Measurements from ENCODE around the gene LFNG.
"Not testable (repeated sequence)": the region's sequence is repeated elsewhere in the genome, so short reads cannot be mapped to it uniquely, and the experiment has no call there.

Gene LFNG

GRCh38 chr7:2526659-2527504 lies 7.3 kb downstream of the LFNG start:
- peaks cover 31 to 58% of the 10 kb centered on the region in 2 donors for H3K27me3 ChIP-seq (ENCODE audit: control insufficient read depth in 1 of 2, insufficient read depth in 2 of 2, low read length in 2 of 2)
- no peaks in the 10 kb centered on the region for H3K9me3 ChIP-seq (ENCODE audit: control insufficient read depth in 2 of 2, low read length in 2 of 2)
- H3K4me3 ChIP-seq (ENCODE audit: low read length in 2 of 2): no peak overlapping the region
- peaks cover 33% of the 10 kb centered on the region for H3K4me1 ChIP-seq (ENCODE audit: control insufficient read depth, insufficient read depth, low read length)
- no peaks in the 10 kb centered on the region for H3K36me3 ChIP-seq (ENCODE audit: control insufficient read depth in 2 of 2, insufficient read depth in 2 of 2, low read length in 2 of 2)
- no peak overlapping the region for H3K9ac ChIP-seq (ENCODE audit: low read length in 2 of 2)
- H3K27ac ChIP-seq (ENCODE audit: low read length): no peak overlapping the region

DNA sequence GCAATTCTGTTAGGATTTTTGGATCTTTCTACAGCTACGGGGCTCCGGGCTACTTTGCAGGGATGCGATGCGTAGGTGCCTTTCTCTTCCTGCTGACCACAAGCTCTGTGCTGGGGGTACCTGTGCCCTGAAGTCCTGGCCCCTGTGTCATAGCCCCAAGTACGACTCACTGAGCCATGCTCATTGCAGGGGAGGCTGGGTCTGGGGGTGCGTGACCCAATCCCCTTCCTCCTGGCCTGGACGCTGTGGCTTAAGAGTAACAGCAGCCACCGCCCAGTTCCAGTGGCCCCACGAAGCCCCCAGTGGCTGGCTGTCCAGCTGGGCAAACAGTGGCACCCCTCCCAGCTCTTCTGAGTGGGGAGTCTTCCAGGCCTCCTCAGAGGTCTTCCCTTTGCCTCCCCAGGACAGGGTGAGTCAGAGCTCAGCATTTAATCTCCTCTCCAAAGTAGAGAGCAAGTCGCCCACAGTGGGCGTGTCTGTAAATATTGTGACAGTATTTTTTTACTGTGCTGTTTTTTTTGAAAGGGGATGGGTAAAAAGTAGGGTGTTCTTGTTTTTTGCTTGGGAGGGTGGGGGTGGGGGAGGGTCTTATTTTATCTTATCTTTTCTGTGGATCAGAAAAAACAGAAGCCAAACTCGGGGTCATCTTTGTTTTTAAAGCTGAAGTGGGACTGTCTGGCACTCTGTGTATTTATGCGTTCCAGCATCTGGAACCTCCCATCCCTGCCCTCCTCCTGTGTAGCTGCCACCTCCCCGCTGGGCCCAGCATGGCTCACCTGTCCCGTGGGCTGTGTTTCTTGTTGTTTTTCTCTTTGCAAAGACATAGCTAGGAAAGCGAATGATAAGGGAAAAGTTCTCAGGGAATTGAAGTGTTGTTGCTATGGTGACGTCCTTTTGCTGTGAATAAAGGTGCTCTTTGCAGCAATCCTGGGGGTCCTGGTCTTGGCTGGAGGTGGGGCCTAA lies 8.2 kb downstream of the LFNG start:
- no peak overlapping the region for H3K4me3 ChIP-seq (ENCODE audit: low read length in 2 of 2)

DNA sequence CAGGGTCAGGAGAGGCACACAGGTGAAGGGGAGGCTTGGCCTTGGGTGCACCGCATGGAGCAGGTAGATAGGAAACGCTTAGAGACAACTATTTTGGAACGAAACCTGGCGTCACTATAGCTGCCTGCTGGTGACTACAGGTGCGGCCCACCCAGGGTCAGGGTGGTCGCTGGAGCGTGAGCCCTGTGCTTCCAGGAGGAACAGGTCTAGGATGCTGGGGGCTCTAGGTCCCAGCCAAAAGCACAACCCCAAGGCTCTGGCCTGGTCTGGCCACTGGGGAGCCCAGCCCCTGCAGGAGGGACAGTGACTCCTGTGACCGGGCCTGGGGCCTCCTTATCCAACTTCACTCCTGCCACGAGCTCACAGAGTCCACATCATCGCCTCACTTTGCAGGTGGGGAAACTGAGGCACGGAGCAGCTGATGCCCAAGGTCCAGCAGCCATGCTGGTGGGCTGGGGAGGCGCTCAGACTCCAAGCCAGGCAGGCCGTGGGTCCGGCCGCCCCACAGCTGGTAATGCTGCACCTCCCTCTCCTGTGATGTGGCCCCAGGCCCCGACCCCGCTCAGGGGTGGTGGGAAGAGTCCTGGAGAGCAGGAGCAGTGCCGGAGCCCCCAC lies 9.0 kb downstream of the LFNG start:
- Histone ChIP-seq H3K4me1 (ENCODE audit: control insufficient read depth, insufficient read depth, low read length) (peaks cover 26% of the 10 kb centered on the region), H3K4me3 (ENCODE audit: low read length in 2 of 2) (no peak overlapping the region), H3K27ac (ENCODE audit: low read length) (no peak overlapping the region), H3K27me3 (ENCODE audit: control insufficient read depth in 1 of 2, insufficient read depth in 2 of 2, low read length in 2 of 2) (peaks cover 17 to 41% of the 10 kb centered on the region in 2 donors), H3K9ac (ENCODE audit: low read length in 2 of 2) (no peak overlapping the region), H3K9me3 (ENCODE audit: control insufficient read depth in 2 of 2, low read length in 2 of 2) (no peaks in the 10 kb centered on the region), H3K36me3 (ENCODE audit: control insufficient read depth in 2 of 2, insufficient read depth in 2 of 2, low read length in 2 of 2) (no peaks in the 10 kb centered on the region)

More for the DNA sequence above, 8.2 kb downstream of the LFNG start:
- H3K4me1 ChIP-seq (ENCODE audit: control insufficient read depth, insufficient read depth, low read length): peaks cover 32% of the 10 kb centered on the region
- H3K27me3 ChIP-seq (ENCODE audit: control insufficient read depth in 1 of 2, insufficient read depth in 2 of 2, low read length in 2 of 2): peaks cover 24 to 49% of the 10 kb centered on the region in 2 donors
- H3K27ac ChIP-seq (ENCODE audit: low read length): no peak overlapping the region
- H3K9ac ChIP-seq (ENCODE audit: low read length in 2 of 2): no peak overlapping the region
- no peaks in the 10 kb centered on the region for H3K36me3 ChIP-seq (ENCODE audit: control insufficient read depth in 2 of 2, insufficient read depth in 2 of 2, low read length in 2 of 2)
- no peaks in the 10 kb centered on the region for H3K9me3 ChIP-seq (ENCODE audit: control insufficient read depth in 2 of 2, low read length in 2 of 2)

GRCh38 chr7:2529161-2530070 lies 9.8 kb downstream of the LFNG start:
- H3K27ac ChIP-seq (ENCODE audit: low read length): no peak overlapping the region
- peaks cover 10 to 35% of the 10 kb centered on the region in 2 donors for H3K27me3 ChIP-seq (ENCODE audit: control insufficient read depth in 1 of 2, insufficient read depth in 2 of 2, low read length in 2 of 2)
- no peak overlapping the region for H3K9ac ChIP-seq (ENCODE audit: low read length in 2 of 2)
- peaks cover 26% of the 10 kb centered on the region for H3K4me1 ChIP-seq (ENCODE audit: control insufficient read depth, insufficient read depth, low read length)
- H3K9me3 ChIP-seq (ENCODE audit: control insufficient read depth in 2 of 2, low read length in 2 of 2): no peaks in the 10 kb centered on the region
- no peaks in the 10 kb centered on the region for H3K36me3 ChIP-seq (ENCODE audit: control insufficient read depth in 2 of 2, insufficient read depth in 2 of 2, low read length in 2 of 2)
- H3K4me3 ChIP-seq (ENCODE audit: low read length in 2 of 2): no peak overlapping the region

GRCh38 chr7:2530071-2530987 lies 10.8 kb downstream of the LFNG start:
- H3K9me3 ChIP-seq (ENCODE audit: control insufficient read depth in 2 of 2, low read length in 2 of 2): no peaks in the 10 kb centered on the region
- no peak overlapping the region for H3K27ac ChIP-seq (ENCODE audit: low read length)
- H3K36me3 ChIP-seq (ENCODE audit: control insufficient read depth in 2 of 2, insufficient read depth in 2 of 2, low read length in 2 of 2): no peaks in the 10 kb centered on the region
- H3K4me3 ChIP-seq (ENCODE audit: low read length in 2 of 2): no peak overlapping the region
- H3K9ac ChIP-seq (ENCODE audit: low read length in 2 of 2): no peak overlapping the region
- peaks cover 26% of the 10 kb centered on the region for H3K4me1 ChIP-seq (ENCODE audit: control insufficient read depth, insufficient read depth, low read length)
- peaks cover 10 to 33% of the 10 kb centered on the region in 2 donors for H3K27me3 ChIP-seq (ENCODE audit: control insufficient read depth in 1 of 2, insufficient read depth in 2 of 2, low read length in 2 of 2)

- H3K27ac ChIP-seq (ENCODE audit: low read length); H3K36me3 ChIP-seq (ENCODE audit: control insufficient read depth in 2 of 2, insufficient read depth in 2 of 2, low read length in 2 of 2); H3K9ac ChIP-seq (ENCODE audit: low read length in 2 of 2); H3K9me3 ChIP-seq (ENCODE audit: control insufficient read depth in 2 of 2, low read length in 2 of 2); H3K4me3 ChIP-seq (ENCODE audit: low read length in 2 of 2): not testable (repeated sequence)
- Histone ChIP-seq H3K4me1 (ENCODE audit: control insufficient read depth, insufficient read depth, low read length) (peaks cover 22% of the 10 kb centered on the region), H3K27me3 (ENCODE audit: control insufficient read depth in 1 of 2, insufficient read depth in 2 of 2, low read length in 2 of 2) (peaks cover 8 to 24% of the 10 kb centered on the region in 2 donors)
These were observed 11.6 kb downstream of the LFNG start for GRCh38 chr7:2530994-2531795.

DNA sequence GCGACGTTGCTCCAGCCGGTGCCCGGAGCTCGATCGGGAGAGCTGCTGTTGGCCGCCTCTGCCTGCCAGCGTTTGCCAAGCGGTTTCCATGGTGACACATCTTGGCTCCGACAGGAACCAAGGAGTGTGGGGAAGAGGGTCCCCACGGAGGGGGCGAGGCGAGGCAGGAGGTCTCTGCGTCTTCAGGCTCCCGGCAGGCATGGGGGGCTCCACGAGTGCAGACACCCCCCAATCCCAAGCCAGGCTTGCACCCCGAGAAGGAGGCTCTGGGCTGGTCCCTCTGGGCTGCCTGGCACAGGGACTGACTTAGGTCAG lies 12.2 kb downstream of the LFNG start:
- Histone ChIP-seq H3K27me3 (ENCODE audit: control insufficient read depth in 1 of 2, insufficient read depth in 2 of 2, low read length in 2 of 2) (peaks cover 6 to 19% of the 10 kb centered on the region in 2 donors), H3K4me1 (ENCODE audit: control insufficient read depth, insufficient read depth, low read length) (peaks cover 22% of the 10 kb centered on the region)
- not testable (repeated sequence) for H3K36me3 ChIP-seq (ENCODE audit: control insufficient read depth in 2 of 2, insufficient read depth in 2 of 2, low read length in 2 of 2); H3K9ac ChIP-seq (ENCODE audit: low read length in 2 of 2); H3K27ac ChIP-seq (ENCODE audit: low read length); H3K4me3 ChIP-seq (ENCODE audit: low read length in 2 of 2); H3K9me3 ChIP-seq (ENCODE audit: control insufficient read depth in 2 of 2, low read length in 2 of 2)

- H3K9me3 ChIP-seq (ENCODE audit: control insufficient read depth in 2 of 2, low read length in 2 of 2); H3K9ac ChIP-seq (ENCODE audit: low read length in 2 of 2); H3K4me3 ChIP-seq (ENCODE audit: low read length in 2 of 2); H3K27ac ChIP-seq (ENCODE audit: low read length); H3K36me3 ChIP-seq (ENCODE audit: control insufficient read depth in 2 of 2, insufficient read depth in 2 of 2, low read length in 2 of 2): not testable (repeated sequence)
- H3K4me1 ChIP-seq (ENCODE audit: control insufficient read depth, insufficient read depth, low read length): peaks cover 22% of the 10 kb centered on the region
- peaks cover 6 to 18% of the 10 kb centered on the region in 2 donors for H3K27me3 ChIP-seq (ENCODE audit: control insufficient read depth in 1 of 2, insufficient read depth in 2 of 2, low read length in 2 of 2)
These were observed 12.7 kb downstream of the LFNG start for GRCh38 chr7:2532199-2532772.
